Keratinocyte (primary cell): Measurements from ENCODE around the gene PTPN14. TPM values are rescaled to one million over a fixed set of nuclear protein-coding genes. Genes with fewer than 3 reads are reported as not detected.

Source experiments
- DNase-seq: peaks from one replicate; pipeline ENCODE4 v3.0.0-alpha.2; 2011; ENCODE audit warnings: low read depth, missing footprints, low spot score
- FAIRE-seq: peaks from 2 replicates; lab custom pipeline; 2011; peaks lifted over from hg19 to GRCh38; lab: Jason Lieb, UNC
- H2AFZ ChIP-seq: 2 replicates; pipeline ENCODE4 v1.6.0; 2012; ENCODE audit warnings: low read length, control low read depth, inconsistent platforms; ENCODE audit not compliant: control insufficient read depth
- H3K27ac ChIP-seq: 2 replicates; pipeline ENCODE4 v1.5.1; 2011; ENCODE audit warnings: low read length; ENCODE audit not compliant: control insufficient read depth, insufficient read depth
- H3K27me3 ChIP-seq: 3 replicates; pipeline ENCODE4 v1.6.0; 2011; ENCODE audit warnings: low read length; ENCODE audit not compliant: control insufficient read depth, insufficient read depth; ENCODE audit errors: extremely low read depth
- H3K36me3 ChIP-seq, 2 experiments: 2 replicates in 1 of 2; 3 replicates in 1 of 2; pipeline ENCODE4 v1.5.1; 2011; ENCODE audit warnings: low read length in 2 of 2, mild to moderate bottlenecking in 1 of 2; ENCODE audit not compliant: control insufficient read depth in 2 of 2, insufficient read depth in 2 of 2; ENCODE audit errors: extremely low read depth in 1 of 2
- H3K4me1 ChIP-seq: 3 replicates; pipeline ENCODE4 v1.5.1; 2011; ENCODE audit warnings: low read length; ENCODE audit not compliant: control insufficient read depth, insufficient read depth; ENCODE audit errors: extremely low read depth
- H3K4me2 ChIP-seq: 3 replicates; pipeline ENCODE4 v1.6.0; 2011; ENCODE audit warnings: low read depth, low read length; ENCODE audit not compliant: control insufficient read depth, insufficient read depth; ENCODE audit errors: extremely low read depth
- H3K4me3 ChIP-seq, 3 experiments: fragments of 200-600 bp in 1 of 3; sonication (generic) in 1 of 3; 2 replicates in 2 of 3; 3 replicates in 1 of 3; pipeline ENCODE4 v1.5.1; 2011 to 2016; ENCODE audit warnings: low read length in 3 of 3, mild to moderate bottlenecking in 3 of 3, control low read depth in 2 of 3, inconsistent platforms in 1 of 3, low read depth in 1 of 3, mixed read lengths in 1 of 3, mixed run types in 1 of 3, moderate library complexity in 1 of 3; ENCODE audit not compliant: control insufficient read depth in 2 of 3, insufficient read depth in 2 of 3; ENCODE audit errors: extremely low read depth in 1 of 3
- H3K79me2 ChIP-seq: 2 replicates; pipeline ENCODE4 v1.6.0; 2012; ENCODE audit warnings: low read length; ENCODE audit not compliant: control insufficient read depth, insufficient read depth
- H3K9ac ChIP-seq: 3 replicates; pipeline ENCODE4 v1.6.0; 2011; ENCODE audit warnings: low read length; ENCODE audit not compliant: control insufficient read depth, insufficient read depth; ENCODE audit errors: extremely low read depth
- H3K9me1 ChIP-seq: 3 replicates; pipeline ENCODE4 v1.6.0; 2011; ENCODE audit warnings: low read length; ENCODE audit not compliant: control insufficient read depth, insufficient read depth; ENCODE audit errors: extremely low read depth
- H3K9me3 ChIP-seq: 2 replicates; pipeline ENCODE4 v1.5.1; 2012; ENCODE audit warnings: low read depth, low read length; ENCODE audit not compliant: control insufficient read depth
- H4K20me1 ChIP-seq: 3 replicates; pipeline ENCODE4 v1.6.0; 2011; ENCODE audit warnings: low read length; ENCODE audit not compliant: control insufficient read depth, insufficient read depth; ENCODE audit errors: extremely low read depth
- EZH2 ChIP-seq: IDR thresholded peaks from one replicate; pipeline ENCODE4 v1.6.1; 2012; ENCODE audit warnings: inconsistent platforms, mild to moderate bottlenecking, low read length, moderate library complexity
- dilution Hi-C: fragments of 300-500 bp; cut with MboI; formaldehyde crosslinking; loops from one replicate; pipeline ENCODE4 v1.7.0; 2020; ENCODE audit warnings: low sequenced_read_pairs; ENCODE audit not compliant: extremely low pct_ligation_motif_present
- polyA plus RNA-seq, 5 experiments: library from polyadenylated mRNA; depleted of rRNA in 3 of 5; stranded (reverse) in 3 of 5; stranded (forward) in 1 of 5; unstranded in 1 of 5; fragments of >200 nt; gene quantifications; 1 replicate in 1 of 5; 2 replicates in 3 of 5; 3 replicates in 1 of 5; pipeline versions ENCODE4 v1.2.1 to v1.2.3, GENCODE V29; 2011 to 2012; ENCODE audit warnings: missing spikeins in 2 of 5, low read depth in 1 of 5, low replicate concordance in 1 of 5
- TF ChIP-seq, protein P1 (sequence below), 3 experiments: IDR thresholded peaks in 1 of 3; conservative IDR thresholded peaks in 1 of 3; optimal IDR thresholded peaks in 1 of 3; 2 replicates in 2 of 3; 3 replicates in 1 of 3; pipeline versions ENCODE3 to v1.5.1; 2011; ENCODE audit warnings: low read length in 3 of 3, mild to moderate bottlenecking in 3 of 3, moderate library complexity in 2 of 3, control low read depth in 1 of 3, inconsistent platforms in 1 of 3; ENCODE audit not compliant: insufficient read depth in 2 of 3; ENCODE audit errors: extremely low read depth in 1 of 3

PTPN14 gene
- polyA plus RNA-seq, 1 donor (not counting 4 experiments of a cell fraction or from before 2014, with no cell fraction given) = 29.9 TPM

- H3K79me2 ChIP-seq = peaks cover 92% of the 10 kb centered on the region
- no peak overlapping the region for H3K9ac ChIP-seq
- no peaks in the 10 kb centered on the region for H3K9me3 ChIP-seq
- FAIRE-seq (no peak), DNase-seq (no peak)
- peaks cover 13 to 34% of the 10 kb centered on the region in 2 experiments for H3K36me3 ChIP-seq
- H3K4me2 ChIP-seq = no peak overlapping the region
- H2AFZ ChIP-seq = no peak overlapping the region
- H3K4me1 ChIP-seq = peaks cover 45% of the 10 kb centered on the region
- dilution Hi-C loops = no loop called here
- no peak overlapping the region for H3K4me3 ChIP-seq
- peaks cover 3% of the 10 kb centered on the region for H3K9me1 ChIP-seq
- H3K27me3 ChIP-seq = no peaks in the 10 kb centered on the region
- TF ChIP-seq, protein P1, sequence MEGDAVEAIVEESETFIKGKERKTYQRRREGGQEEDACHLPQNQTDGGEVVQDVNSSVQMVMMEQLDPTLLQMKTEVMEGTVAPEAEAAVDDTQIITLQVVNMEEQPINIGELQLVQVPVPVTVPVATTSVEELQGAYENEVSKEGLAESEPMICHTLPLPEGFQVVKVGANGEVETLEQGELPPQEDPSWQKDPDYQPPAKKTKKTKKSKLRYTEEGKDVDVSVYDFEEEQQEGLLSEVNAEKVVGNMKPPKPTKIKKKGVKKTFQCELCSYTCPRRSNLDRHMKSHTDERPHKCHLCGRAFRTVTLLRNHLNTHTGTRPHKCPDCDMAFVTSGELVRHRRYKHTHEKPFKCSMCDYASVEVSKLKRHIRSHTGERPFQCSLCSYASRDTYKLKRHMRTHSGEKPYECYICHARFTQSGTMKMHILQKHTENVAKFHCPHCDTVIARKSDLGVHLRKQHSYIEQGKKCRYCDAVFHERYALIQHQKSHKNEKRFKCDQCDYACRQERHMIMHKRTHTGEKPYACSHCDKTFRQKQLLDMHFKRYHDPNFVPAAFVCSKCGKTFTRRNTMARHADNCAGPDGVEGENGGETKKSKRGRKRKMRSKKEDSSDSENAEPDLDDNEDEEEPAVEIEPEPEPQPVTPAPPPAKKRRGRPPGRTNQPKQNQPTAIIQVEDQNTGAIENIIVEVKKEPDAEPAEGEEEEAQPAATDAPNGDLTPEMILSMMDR (optimal IDR thresholded peaks at IDR 0.05 in 1 of 3, IDR thresholded peaks at IDR 0.05 in 1 of 3, conservative IDR thresholded peaks at IDR 0.05 in 1 of 3; ENCODE audit: extremely low read depth in 1 of 3, insufficient read depth in 2 of 3, low read length in 3 of 3) = no peak
- no peak for TF ChIP-seq EZH2
- no peak overlapping the region for H3K27ac ChIP-seq
- H4K20me1 ChIP-seq = no peaks in the 10 kb centered on the region
Measured at GRCh38 chr1:214462882-214463281, 88.5 kb downstream of the PTPN14 start.

GRCh38 chr1:214461305-214461704, 90.1 kb downstream of the PTPN14 start:
- H3K4me1 ChIP-seq = peaks cover 41% of the 10 kb centered on the region
- no peak overlapping the region for H2AFZ ChIP-seq
- dilution Hi-C loops = no loop called here
- H3K9me1 ChIP-seq = peaks cover 3% of the 10 kb centered on the region
- H4K20me1 ChIP-seq = no peaks in the 10 kb centered on the region
- no peaks in the 10 kb centered on the region for H3K27me3 ChIP-seq
- H3K27ac ChIP-seq = no peak overlapping the region
- H3K4me3 ChIP-seq = no peak overlapping the region
- DNase-seq (no peak), FAIRE-seq (no peak)
- no peak overlapping the region for H3K9ac ChIP-seq
- peaks cover 13 to 34% of the 10 kb centered on the region in 2 experiments for H3K36me3 ChIP-seq
- TF ChIP-seq, protein P1 (optimal IDR thresholded peaks at IDR 0.05 in 1 of 3, IDR thresholded peaks at IDR 0.05 in 1 of 3, conservative IDR thresholded peaks at IDR 0.05 in 1 of 3; ENCODE audit: extremely low read depth in 1 of 3, insufficient read depth in 2 of 3, low read length in 3 of 3) = no peak
- no peak for TF ChIP-seq EZH2
- H3K4me2 ChIP-seq = no peak overlapping the region
- no peaks in the 10 kb centered on the region for H3K9me3 ChIP-seq
- peaks cover 93% of the 10 kb centered on the region for H3K79me2 ChIP-seq
